ENCODE data around the gene POU6F1.

Gene POU6F1

GRCh38 chr12:51156245-51156765, 61.6 kb downstream of the POU6F1 start:
- DNase-seq (ENCODE audit: low read depth), result no peak

GRCh38 chr12:51152953-51153352, 64.9 kb downstream of the POU6F1 start:
- no peak for DNase-seq (ENCODE audit: low read depth)

- no peak for DNase-seq (ENCODE audit: low read depth)
Measured at GRCh38 chr12:51150777-51151176, 67.1 kb downstream of the POU6F1 start.

- DNase-seq (ENCODE audit: low read depth), result no peak
Measured at GRCh38 chr12:51147309-51147708, 70.6 kb downstream of the POU6F1 start.

- no peak for DNase-seq (ENCODE audit: low read depth)
Measured at GRCh38 chr12:51139292-51139844, 78.5 kb downstream of the POU6F1 start.
